Ovary (tissue), 9 donors: Measurements from ENCODE around the gene TLE5. TPM values are rescaled to one million over a fixed set of nuclear protein-coding genes. Genes with fewer than 3 reads are reported as not detected.

ENCODE experiments used
- DNase-seq, 5 donors: peaks; one replicate each; pipeline ENCODE4 v3.0.0-alpha.2; 2019 to 2020
- H3K27ac ChIP-seq, 2 donors: fragments of 200-600 bp; one replicate each; pipeline versions ENCODE4 v1.5.1 to v1.8.0; 2019 to 2022
- H3K27me3 ChIP-seq: fragments of 200-600 bp; one replicate; pipeline ENCODE4 v1.8.0; 2022
- H3K36me3 ChIP-seq: fragments of 200-600 bp; sonication (generic); one replicate; pipeline ENCODE4 v1.5.1; 2019
- H3K4me1 ChIP-seq: one replicate; pipeline ENCODE4 v1.8.1; 2013; ENCODE audit warnings: mild to moderate bottlenecking, moderate library complexity; ENCODE audit not compliant: insufficient read depth
- H3K4me3 ChIP-seq: fragments of 200-600 bp; sonication (generic); one replicate; pipeline ENCODE4 v1.5.1; 2017
- H3K9me3 ChIP-seq, 2 donors: fragments of 200-600 bp in 1 of 2; sonication (generic) in 1 of 2; one replicate each; pipeline versions ENCODE4 v1.5.1 to v1.8.1; 2013 to 2019; ENCODE audit warnings: mild to moderate bottlenecking in 1 of 2, moderate library complexity in 1 of 2
- EP300 ChIP-seq: sonication (generic); formaldehyde crosslinking; IDR thresholded peaks from one replicate; pipeline ENCODE4 v1.6.1; 2017; ENCODE audit warnings: antibody characterized with exemption
- POLR2A ChIP-seq: fragments of 450-650 bp; IDR thresholded peaks from one replicate; pipeline ENCODE4 v1.6.1; 2017; ENCODE audit warnings: antibody characterized with exemption, mild to moderate bottlenecking, moderate library complexity
- WGBS, 3 donors: extraction: QIAGEN DNeasy Blood & Tissue Kit in 1 of 3; methylation state at CpG; one replicate each; pipeline versions ENCODE4 v1.1.5 to v1.1.7; 2013 to 2017; 5-methylcytosine and 5-hydroxymethylcytosine counted together
- intact Hi-C, 4 donors: fragments of 100-400 bp; cut with DNase I; formaldehyde crosslinking; loops; one replicate each; pipeline versions ENCODE4 v1.11.0 to v1.15.1; 2022 to 2023
- polyA plus RNA-seq, 2 donors: library from polyadenylated mRNA; stranded (reverse); fragments of 200-250 nt in 1 of 2; fragments of 350-450 nt in 1 of 2; fragmentation: Illumina TruSeq in 1 of 2; extraction: RNeasy Lipid Tissue Mini Kit (QIAGEN cat#74804) in 1 of 2; gene quantifications; one replicate each; pipeline ENCODE4 v1.2.3, GENCODE V29; 2013 to 2014
- total RNA-seq, 7 donors: library from RNA; depleted of rRNA in 2 of 7; stranded (reverse); fragments of >200 nt in 2 of 7; fragmentation: NEBNext Ultra II Directional in 3 of 7; extraction: Animal tissue kit (Norgen Biotek cat#: 25700) in 3 of 7; gene quantifications; one replicate each; pipeline versions ENCODE4 v1.1.0 to v1.2.4, GENCODE V29; 2016 to 2023
- TF ChIP-seq, protein P1 (sequence below), 3 donors: fragments of 450-650 bp in 2 of 3; fragments of 200-600 bp in 1 of 3; IDR thresholded peaks; one replicate each; pipeline versions ENCODE4 v1.5.1 to v1.8.0; 2016 to 2022; ENCODE audit warnings: antibody characterized with exemption in 3 of 3, mild to moderate bottlenecking in 1 of 3
- donor health status: DM: no; HTN: no; CAD: no; lungs with moderate emphysema.
- donor health status: DM: no; HTN: no; CAD: no.
- donor health status: Bipolar disorder and iron deficiency.
- donor health status: DM: yes; HTN: yes; CAD: no.
- donor health status: DM: no; HTN: no; CAD: no.
- donor health status: DM: yes; HTN: yes; CAD: no.

Gene TLE5
- total and polyA plus RNA-seq, 9 donors, result 241 to 670 (median 503) TPM

- H3K9me3 ChIP-seq, result no peaks in the 10 kb centered on the region
- peaks cover 14% of the 10 kb centered on the region for H3K4me1 ChIP-seq
- intact Hi-C loops, result loop anchor here in 1 of 4 donors (10.0 kb wide), 1 partner anchor 150 kb away; no protein-coding TSS in a partner anchor
- no peak overlapping the region for H3K27ac ChIP-seq
- no peak overlapping the region for H3K4me3 ChIP-seq
- H3K36me3 ChIP-seq, result no peaks in the 10 kb centered on the region
- no peaks in the 10 kb centered on the region for H3K27me3 ChIP-seq
- no peak for DNase-seq
- WGBS, 3 donors, result 73 to 85% (median 78%) methylated on average over 10 of the region's 10 CpGs
- TF ChIP-seq EP300, result no peak
- TF ChIP-seq, protein P1, sequence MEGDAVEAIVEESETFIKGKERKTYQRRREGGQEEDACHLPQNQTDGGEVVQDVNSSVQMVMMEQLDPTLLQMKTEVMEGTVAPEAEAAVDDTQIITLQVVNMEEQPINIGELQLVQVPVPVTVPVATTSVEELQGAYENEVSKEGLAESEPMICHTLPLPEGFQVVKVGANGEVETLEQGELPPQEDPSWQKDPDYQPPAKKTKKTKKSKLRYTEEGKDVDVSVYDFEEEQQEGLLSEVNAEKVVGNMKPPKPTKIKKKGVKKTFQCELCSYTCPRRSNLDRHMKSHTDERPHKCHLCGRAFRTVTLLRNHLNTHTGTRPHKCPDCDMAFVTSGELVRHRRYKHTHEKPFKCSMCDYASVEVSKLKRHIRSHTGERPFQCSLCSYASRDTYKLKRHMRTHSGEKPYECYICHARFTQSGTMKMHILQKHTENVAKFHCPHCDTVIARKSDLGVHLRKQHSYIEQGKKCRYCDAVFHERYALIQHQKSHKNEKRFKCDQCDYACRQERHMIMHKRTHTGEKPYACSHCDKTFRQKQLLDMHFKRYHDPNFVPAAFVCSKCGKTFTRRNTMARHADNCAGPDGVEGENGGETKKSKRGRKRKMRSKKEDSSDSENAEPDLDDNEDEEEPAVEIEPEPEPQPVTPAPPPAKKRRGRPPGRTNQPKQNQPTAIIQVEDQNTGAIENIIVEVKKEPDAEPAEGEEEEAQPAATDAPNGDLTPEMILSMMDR (IDR thresholded peaks at IDR 0.05), result no peak
- no peak for TF ChIP-seq POLR2A
Measured at GRCh38 chr19:3104708-3104983, 42.4 kb upstream of the TLE5 start.

GRCh38 chr19:3102239-3103140 lies 40.2 kb upstream of the TLE5 start:
- Histone ChIP-seq H3K27me3 (no peaks in the 10 kb centered on the region), H3K4me1 (peaks cover 31% of the 10 kb centered on the region), H3K4me3 (no peak overlapping the region), H3K27ac (no peak overlapping the region), H3K36me3 (no peaks in the 10 kb centered on the region), H3K9me3 (no peaks in the 10 kb centered on the region)
- TF ChIP-seq EP300, result no peak
- TF ChIP-seq, protein P1 (IDR thresholded peaks at IDR 0.05), result no peak
- TF ChIP-seq POLR2A, result no peak
- peak in 1 of 5 donors; percentile 23 for DNase-seq
- WGBS, 3 donors, result 88 to 89% (median 88%) methylated on average over 31 to 34 of the region's 34 CpGs
- intact Hi-C loops, result loop anchor here in 1 of 4 donors (10.0 kb wide), 1 partner anchor 148 kb away; no protein-coding TSS in a partner anchor

GRCh38 chr19:3100747-3101730 lies 38.7 kb upstream of the TLE5 start:
- Histone ChIP-seq H3K9me3 (no peaks in the 10 kb centered on the region), H3K27ac (no peak overlapping the region), H3K27me3 (no peaks in the 10 kb centered on the region), H3K4me3 (no peak overlapping the region), H3K4me1 (peaks cover 42% of the 10 kb centered on the region), H3K36me3 (no peaks in the 10 kb centered on the region)
- peak in 2 of 5 donors; percentile 17 to 32 for DNase-seq
- intact Hi-C loops, result loop anchor here in 1 of 4 donors (10.0 kb wide), 1 partner anchor 146 kb away; no protein-coding TSS in a partner anchor
- 78 to 82% (median 81%) methylated on average over 32 to 33 of the region's 34 CpGs for WGBS, 3 donors
- no peak for TF ChIP-seq POLR2A
- no peak for TF ChIP-seq EP300

DNA sequence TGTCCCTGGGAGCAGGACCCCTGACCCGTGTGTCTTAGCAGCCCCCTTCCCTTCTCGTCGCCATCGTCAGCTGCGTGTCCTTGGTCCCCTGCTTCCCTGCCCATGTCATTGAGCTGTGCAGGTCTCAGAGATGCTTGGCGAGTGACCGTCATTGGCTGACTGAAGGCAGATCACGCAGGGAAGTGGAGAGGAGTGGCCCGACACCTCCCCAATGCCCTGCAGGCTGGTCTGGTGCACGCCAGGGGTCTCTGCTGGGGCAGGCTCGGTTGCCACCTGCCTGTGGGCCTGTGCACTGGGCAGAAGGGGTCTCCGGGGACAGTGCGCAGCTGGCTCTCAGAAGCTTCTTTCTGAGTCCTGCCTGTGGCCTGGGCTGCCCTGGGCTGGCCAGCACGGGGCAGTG lies 38.0 kb upstream of the TLE5 start:
- H3K27ac ChIP-seq, result no peak overlapping the region
- intact Hi-C loops, result loop anchor here in 1 of 4 donors (10.0 kb wide), 1 partner anchor 146 kb away; no protein-coding TSS in a partner anchor
- no peaks in the 10 kb centered on the region for H3K9me3 ChIP-seq
- DNase-seq, result no peak
- no peak overlapping the region for H3K4me3 ChIP-seq
- no peaks in the 10 kb centered on the region for H3K27me3 ChIP-seq
- no peak for TF ChIP-seq EP300
- TF ChIP-seq POLR2A, result no peak
- TF ChIP-seq, protein P1 (IDR thresholded peaks at IDR 0.05), result no peak
- 83 to 89% (median 85%) methylated on average over 14 of the region's 14 CpGs for WGBS, 3 donors
- H3K36me3 ChIP-seq, result no peaks in the 10 kb centered on the region
- peaks cover 48% of the 10 kb centered on the region for H3K4me1 ChIP-seq
